ENCODE measurements around the gene DNAH2.

The DNAH2 gene

GRCh38 chr17:7840875-7841274, 123.3 kb downstream of the DNAH2 start:
- DNase-seq = no peak

DNA sequence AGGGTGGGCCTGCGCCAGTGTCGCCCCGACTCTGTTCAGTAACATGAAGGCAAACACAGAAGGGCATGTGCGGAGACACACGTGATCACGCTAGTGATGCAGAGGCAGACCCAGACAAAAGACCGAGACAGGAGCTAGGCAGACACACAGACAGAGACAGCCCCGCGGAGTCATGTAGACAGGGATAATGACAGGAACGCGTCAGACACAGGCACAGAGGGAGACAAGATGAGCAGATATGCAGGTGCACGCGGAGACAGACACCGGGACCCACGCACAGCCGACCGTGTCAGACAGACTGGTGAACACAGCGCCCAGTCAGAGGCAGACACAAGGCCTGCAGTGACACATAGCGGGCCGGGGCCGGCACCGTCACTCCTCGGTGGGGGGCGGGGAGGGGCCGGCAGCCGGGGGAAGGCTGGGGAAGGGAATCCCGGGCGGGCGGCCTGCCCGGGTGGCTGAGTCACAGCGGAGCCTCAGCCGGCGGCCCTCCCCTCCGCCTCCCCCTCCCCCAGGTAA, 123.9 kb downstream of the DNAH2 start:
- DNase-seq = peak; percentile 97

DNA sequence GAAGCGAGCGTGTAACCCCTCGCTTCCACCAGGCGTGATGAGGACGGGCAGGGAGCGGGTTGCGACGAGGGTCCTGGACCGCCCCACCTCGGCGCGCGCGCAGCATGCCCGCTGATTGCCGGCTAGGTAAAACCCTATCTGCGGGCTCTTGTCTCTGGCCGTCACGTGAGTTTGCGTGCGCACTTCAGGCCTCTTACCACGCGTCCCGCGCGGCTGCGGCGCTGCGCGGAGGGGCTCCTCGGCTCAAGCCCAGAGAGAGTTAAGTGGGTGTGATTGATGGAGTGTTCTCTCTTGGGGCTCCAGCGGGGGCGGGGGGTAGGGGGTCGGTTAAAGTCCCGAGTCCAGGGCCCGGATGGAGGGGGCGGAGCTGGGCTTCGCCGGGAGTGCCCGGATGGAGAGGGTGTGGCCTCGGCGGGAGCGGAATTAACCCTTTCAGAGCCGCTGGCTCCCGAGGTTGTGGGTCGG, 124.4 kb downstream of the DNAH2 start:
- DNase-seq = peak; percentile 90

DNA sequence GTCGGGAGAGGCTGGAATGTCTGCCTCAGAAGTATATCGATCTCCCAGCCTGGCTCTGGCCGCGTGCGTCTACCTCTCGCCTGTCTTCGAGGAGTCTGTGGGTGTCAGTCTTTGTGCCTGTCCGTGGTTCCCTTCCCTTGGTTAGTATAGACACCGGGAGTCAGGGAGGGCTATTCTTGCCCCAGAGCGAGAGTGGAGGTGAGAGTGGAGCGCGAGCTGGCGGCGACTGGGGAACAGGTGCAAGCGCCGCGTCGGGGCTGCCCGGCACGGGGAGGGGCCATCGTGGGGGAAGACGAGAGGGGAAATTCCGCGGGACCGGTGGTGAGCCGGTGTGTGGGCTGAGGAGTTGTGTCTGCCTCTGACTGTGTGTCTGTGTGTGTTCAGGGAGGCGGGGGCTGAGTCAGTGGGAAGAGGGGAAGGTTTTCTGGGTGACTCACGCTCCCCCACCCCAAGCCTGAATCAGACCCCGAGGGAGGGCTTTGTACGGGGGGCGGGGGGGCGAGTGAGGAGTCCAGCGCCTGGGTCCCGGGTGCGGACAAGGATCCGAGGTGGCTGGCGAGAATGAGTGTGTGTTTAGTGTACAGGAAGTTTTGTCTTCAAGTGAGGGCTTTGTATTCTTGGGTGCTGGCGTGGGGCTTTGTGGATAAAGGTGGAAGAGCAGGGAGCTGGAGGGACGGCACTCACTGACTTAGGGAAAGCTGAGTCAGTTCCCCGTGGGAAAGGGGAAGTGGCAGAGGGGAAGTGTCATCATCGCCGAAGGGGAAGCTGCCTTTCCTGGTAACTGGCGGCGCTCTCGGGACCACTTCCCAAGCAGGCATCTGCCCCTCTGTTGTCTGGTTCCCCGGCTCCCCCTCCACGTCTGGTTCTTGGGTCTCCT, 125.1 kb downstream of the DNAH2 start:
- peak; percentile 92 for DNase-seq

- no peak for DNase-seq
Observed at GRCh38 chr17:7843257-7843535, 125.7 kb downstream of the DNAH2 start.

DNA sequence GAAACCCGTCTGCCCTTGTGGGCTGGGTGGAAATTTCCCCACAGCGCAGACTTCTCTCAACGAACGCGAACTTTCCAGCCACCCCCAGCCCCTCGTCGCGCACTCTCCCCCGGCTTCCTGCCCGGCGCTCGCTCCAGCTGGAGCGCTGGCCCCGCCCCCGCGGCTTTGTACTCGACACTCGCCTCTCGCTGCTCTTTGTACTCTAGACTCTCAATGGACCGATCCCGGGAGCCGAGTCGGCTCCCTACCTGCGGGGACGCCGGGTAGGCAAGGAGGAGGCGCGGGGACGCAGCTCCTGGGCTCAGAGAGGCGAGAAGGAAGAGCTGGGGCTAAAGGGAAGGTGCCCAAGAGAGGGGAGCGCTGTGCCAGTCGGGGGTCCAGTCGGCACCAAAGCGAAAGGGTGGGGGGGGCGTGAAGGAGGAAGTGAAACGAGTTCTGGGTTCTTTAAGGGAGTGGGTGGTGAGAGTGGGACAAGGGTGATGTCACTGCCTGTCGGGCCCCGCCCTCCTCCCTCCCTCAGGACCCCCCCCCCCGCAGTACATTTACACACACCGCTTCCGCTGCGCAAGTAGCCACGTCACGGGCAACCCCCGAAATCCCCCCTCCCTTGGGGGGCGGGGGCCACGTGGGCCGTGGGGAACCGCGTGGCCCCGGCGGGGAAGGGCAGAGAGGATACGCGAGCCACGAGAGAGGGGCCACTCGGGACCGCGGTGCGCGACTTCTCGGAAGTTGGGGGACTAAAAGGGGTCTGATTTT, 126.2 kb downstream of the DNAH2 start:
- peak; percentile 87 for DNase-seq

DNA sequence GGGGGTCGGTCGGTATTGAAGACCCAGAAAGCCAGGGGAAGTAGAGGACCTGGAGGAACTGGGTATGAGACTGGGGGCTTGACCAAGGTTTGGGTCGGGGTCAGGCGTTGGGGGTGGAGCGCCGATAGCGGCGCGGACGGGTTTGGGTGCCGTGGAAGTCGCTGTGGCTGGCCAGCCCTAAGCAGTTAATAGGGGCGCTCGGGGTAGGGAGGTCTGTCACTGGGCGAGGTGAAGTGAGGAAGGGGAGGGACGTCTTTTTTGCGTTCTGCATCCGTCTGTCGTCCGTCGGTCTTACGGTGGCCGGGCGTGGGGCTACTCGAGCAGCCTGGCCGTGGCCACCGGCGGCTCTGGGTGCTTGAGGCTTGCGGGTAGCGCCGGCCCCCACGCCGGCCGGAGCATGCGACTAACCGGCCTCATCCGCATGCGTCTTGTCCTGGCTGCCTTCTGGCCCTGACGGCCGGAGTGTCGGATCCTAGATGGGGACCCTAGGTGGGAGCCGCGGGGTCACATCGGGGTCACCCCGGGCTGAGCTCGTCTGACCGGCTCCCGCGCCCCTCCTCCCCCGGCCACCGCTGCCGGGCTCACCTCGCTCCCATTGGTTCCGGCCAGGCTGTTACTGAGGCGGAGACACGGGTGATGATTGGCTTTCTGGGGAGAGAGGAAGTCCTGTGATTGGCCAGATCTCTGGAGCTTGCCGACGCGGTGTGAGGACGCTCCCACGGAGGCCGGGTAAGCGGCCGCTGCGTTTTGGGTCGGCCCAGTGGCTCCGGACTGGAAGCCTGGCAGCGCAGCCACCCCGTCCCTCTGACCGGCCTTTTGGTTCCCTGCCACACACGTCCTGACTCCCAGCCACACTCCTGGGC, 127.0 kb downstream of the DNAH2 start:
- peak; percentile 71 for DNase-seq

DNA sequence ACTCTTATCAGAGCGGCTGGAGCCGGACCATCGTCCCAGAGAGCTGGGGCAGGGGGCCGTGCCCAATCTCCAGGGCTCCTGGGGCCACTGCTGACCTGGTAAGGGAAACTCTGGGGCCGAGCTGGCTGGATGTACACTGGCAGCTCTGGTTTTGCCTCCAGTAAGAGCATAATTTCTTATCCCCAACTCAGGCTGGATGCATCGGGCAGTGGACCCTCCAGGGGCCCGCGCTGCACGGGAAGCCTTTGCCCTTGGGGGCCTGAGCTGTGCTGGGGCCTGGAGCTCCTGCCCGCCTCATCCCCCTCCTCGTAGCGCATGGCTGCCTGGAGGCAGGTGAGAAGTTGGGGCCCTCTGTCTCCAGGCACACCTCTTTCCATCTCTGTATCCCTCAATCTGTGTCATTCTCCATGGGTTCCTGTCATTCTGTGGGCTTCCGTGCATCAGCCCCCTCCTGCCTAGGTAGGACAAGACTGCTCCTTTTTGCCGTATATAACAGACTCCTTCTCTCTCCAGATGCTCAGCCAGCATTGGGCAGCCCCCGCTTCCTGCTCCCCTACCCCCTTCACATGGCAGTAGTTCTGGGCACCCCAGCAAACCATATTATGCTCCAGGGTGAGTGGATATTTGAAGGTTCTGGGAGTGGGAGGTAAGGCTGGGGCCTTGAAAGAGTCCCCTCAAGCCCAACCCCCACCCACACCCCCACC, 128.0 kb downstream of the DNAH2 start:
- no peak for DNase-seq

DNA sequence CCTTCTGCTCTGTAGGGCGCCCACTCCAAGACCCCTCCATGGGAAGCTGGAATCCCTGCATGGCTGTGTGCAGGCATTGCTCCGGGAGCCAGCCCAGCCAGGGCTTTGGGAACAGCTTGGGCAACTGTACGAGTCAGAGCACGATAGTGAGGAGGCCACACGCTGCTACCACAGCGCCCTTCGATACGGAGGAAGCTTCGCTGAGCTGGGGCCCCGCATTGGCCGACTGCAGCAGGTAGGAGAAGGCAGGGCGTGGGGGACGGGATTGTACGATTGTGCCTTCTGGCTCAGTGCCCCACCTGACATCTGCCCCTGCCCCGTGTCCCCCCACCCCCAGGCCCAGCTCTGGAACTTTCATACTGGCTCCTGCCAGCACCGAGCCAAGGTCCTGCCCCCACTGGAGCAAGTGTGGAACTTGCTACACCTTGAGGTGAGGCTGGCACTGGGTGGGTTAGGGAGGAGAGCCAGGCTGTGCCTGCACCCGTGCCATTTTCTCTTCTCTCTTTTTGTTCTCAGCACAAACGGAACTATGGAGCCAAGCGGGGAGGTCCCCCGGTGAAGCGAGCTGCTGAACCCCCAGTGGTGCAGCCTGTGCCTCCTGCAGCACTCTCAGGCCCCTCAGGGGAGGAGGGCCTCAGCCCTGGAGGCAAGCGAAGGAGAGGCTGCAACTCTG, 128.7 kb downstream of the DNAH2 start:
- no peak for DNase-seq

DNA sequence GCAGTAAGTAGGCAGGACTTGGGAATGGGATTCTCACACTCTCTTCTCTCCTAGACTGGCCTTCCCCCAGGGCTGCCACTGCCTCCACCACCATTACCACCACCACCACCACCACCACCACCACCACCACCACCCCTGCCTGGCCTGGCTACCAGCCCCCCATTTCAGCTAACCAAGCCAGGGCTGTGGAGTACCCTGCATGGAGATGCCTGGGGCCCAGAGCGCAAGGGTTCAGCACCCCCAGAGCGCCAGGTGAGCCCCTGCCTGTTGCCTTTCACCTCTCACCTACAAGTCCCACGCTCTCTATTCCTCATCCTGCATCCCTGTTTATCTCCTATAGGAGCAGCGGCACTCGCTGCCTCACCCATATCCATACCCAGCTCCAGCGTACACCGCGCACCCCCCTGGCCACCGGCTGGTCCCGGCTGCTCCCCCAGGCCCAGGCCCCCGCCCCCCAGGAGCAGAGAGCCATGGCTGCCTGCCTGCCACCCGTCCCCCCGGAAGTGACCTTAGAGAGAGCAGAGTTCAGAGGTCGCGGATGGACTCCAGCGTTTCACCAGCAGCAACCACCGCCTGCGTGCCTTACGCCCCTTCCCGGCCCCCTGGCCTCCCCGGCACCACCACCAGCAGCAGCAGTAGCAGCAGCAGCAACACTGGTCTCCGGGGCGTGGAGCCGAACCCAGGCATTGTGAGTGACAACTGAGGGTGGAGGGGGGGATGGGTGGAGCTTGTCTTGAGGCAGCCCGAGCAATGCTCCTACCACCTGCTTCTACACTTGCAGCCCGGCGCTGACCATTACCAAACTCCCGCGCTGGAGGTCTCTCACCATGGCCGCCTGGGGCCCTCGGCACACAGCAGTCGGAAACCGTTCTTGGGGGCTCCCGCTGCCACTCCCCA, 129.5 kb downstream of the DNAH2 start:
- DNase-seq = no peak

GRCh38 chr17:7848131-7848579, 130.6 kb downstream of the DNAH2 start:
- no peak for DNase-seq

DNA sequence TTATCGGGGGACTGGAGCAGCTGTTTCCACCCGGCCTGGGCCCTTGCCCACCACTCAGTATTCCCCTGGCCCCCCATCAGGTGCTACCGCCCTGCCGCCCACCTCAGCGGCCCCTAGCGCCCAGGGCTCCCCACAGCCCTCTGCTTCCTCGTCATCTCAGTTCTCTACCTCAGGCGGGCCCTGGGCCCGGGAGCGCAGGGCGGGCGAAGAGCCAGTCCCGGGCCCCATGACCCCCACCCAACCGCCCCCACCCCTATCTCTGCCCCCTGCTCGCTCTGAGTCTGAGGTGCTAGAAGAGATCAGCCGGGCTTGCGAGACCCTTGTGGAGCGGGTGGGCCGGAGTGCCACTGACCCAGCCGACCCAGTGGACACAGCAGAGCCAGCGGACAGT, 131.2 kb downstream of the DNAH2 start:
- no peak for DNase-seq

GRCh38 chr17:7849130-7849750, 131.7 kb downstream of the DNAH2 start:
- DNase-seq = no peak

- DNase-seq = no peak
Observed at GRCh38 chr17:7849751-7850504, 132.4 kb downstream of the DNAH2 start.

DNA sequence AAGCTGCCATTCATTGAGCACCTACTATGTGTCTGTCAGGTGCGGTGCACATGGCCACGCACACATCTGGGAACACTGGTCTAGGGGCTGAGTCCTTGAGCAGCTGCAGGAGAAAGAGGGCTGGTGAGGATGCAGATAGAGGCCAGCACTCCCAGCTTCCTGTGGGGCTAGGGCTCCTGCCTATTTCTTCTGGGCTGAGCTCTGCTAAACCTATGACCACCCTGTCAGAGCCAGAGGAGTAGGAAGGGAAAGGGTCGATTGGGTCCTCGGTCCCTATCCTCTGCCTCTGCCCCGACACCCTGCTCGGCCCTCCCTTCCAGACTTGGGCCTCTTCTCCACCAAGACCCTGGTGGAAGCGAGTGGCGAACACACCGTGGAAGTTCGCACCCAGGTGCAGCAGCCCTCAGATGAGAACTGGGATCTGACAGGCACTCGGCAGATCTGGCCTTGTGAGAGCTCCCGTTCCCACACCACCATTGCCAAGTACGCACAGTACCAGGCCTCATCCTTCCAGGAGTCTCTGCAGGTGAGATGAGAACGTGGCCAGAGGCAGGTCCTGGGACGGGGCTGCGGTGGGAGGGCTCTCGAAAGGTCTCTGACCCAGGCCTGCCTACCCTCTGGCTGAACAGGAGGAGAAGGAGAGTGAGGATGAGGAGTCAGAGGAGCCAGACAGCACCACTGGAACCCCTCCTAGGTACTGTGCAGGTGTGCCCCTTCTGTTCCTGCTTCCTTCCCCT, 133.3 kb downstream of the DNAH2 start:
- DNase-seq = no peak

- DNase-seq = peak; percentile 79
Observed at GRCh38 chr17:7851438-7852261, 134.1 kb downstream of the DNAH2 start.

GRCh38 chr17:7852262-7852670, 134.7 kb downstream of the DNAH2 start:
- DNase-seq = no peak
